G401 (cell line): ENCODE results near the gene SLC6A9. TPM values are rescaled to one million over a fixed set of nuclear protein-coding genes. Genes with fewer than 3 reads are reported as not detected.

Source experiments
- DNase-seq: peaks from one replicate; pipeline ENCODE4 v3.0.0-alpha.2; 2015; ENCODE audit warnings: low spot score
- in situ Hi-C: cut with HindIII; loops from 2 replicates; pipeline ENCODE4 v1.10.0; 2016; ENCODE audit warnings: low sequenced_read_pairs, mixed read lengths
- total RNA-seq: library from RNA; depleted of rRNA; stranded (reverse); fragments of >200 nt; shearing (Covaris generic); gene quantifications from 2 replicates; pipeline ENCODE4 v1.2.3, GENCODE V29; 2014

The SLC6A9 gene
- total RNA-seq, 1 experiment from 2014 or later = 1.7 TPM

GRCh38 chr1:44033041-44033575 lies 1.8 kb upstream of the SLC6A9 start:
- in situ Hi-C loops = no loop called here
- DNase-seq = no peak

GRCh38 chr1:44032170-44032790 lies 1.0 kb upstream of the SLC6A9 start:
- in situ Hi-C loops = no loop called here
- DNase-seq = no peak

- DNase-seq = peak; percentile 31
- in situ Hi-C loops = no loop called here
Observed at GRCh38 chr1:44030605-44031251, 534 bp downstream of the SLC6A9 start.

GRCh38 chr1:44029911-44030604 lies 1.2 kb downstream of the SLC6A9 start:
- peak; percentile 82 for DNase-seq
- in situ Hi-C loops = no loop called here

- in situ Hi-C loops = no loop called here
Observed at GRCh38 chr1:44029260-44029910, 1.9 kb downstream of the SLC6A9 start.

GRCh38 chr1:44027320-44027719 lies 3.9 kb downstream of the SLC6A9 start:
- in situ Hi-C loops = no loop called here

More at GRCh38 chr1:44029260-44029910, 1.9 kb downstream of the SLC6A9 start:
- no peak for DNase-seq

GRCh38 chr1:44025816-44026215 lies 5.4 kb downstream of the SLC6A9 start:
- in situ Hi-C loops = no loop called here
- no peak for DNase-seq

More at GRCh38 chr1:44027320-44027719, 3.9 kb downstream of the SLC6A9 start:
- DNase-seq = no peak

GRCh38 chr1:44024903-44025525 lies 6.2 kb downstream of the SLC6A9 start:
- in situ Hi-C loops = no loop called here
- no peak for DNase-seq

GRCh38 chr1:44024031-44024902 lies 7.0 kb downstream of the SLC6A9 start:
- DNase-seq = no peak
- in situ Hi-C loops = no loop called here

GRCh38 chr1:44021581-44022321 lies 9.5 kb downstream of the SLC6A9 start:
- DNase-seq = no peak
- in situ Hi-C loops = no loop called here

GRCh38 chr1:44021156-44021555 lies 10.1 kb downstream of the SLC6A9 start:
- DNase-seq = no peak
- in situ Hi-C loops = no loop called here

GRCh38 chr1:44020464-44020863 lies 10.8 kb downstream of the SLC6A9 start:
- in situ Hi-C loops = no loop called here
- no peak for DNase-seq

- DNase-seq = no peak
- in situ Hi-C loops = no loop called here
Observed at GRCh38 chr1:44019466-44019948, 11.8 kb downstream of the SLC6A9 start.

GRCh38 chr1:44016890-44017400 lies 14.3 kb downstream of the SLC6A9 start:
- DNase-seq = no peak
- in situ Hi-C loops = no loop called here

GRCh38 chr1:44016041-44016889 lies 15.0 kb downstream of the SLC6A9 start:
- in situ Hi-C loops = no loop called here
- DNase-seq = no peak

- in situ Hi-C loops = no loop called here
- DNase-seq = no peak
Observed at GRCh38 chr1:44015206-44015605, 16.1 kb downstream of the SLC6A9 start.
